ENCODE results near the gene EXOSC5. TPM values are rescaled to one million over a fixed set of nuclear protein-coding genes. Genes with fewer than 3 reads are reported as not detected.
"Not testable (repeated sequence)": the region's sequence is repeated elsewhere in the genome, so short reads cannot be mapped to it uniquely, and the experiment has no call there.

The EXOSC5 gene
- total RNA-seq, 1 donor from 2014 or later = 14.8 TPM

- DNase-seq = no peak
Observed at GRCh38 chr19:41366089-41366488, 31.1 kb downstream of the EXOSC5 start.

DNA sequence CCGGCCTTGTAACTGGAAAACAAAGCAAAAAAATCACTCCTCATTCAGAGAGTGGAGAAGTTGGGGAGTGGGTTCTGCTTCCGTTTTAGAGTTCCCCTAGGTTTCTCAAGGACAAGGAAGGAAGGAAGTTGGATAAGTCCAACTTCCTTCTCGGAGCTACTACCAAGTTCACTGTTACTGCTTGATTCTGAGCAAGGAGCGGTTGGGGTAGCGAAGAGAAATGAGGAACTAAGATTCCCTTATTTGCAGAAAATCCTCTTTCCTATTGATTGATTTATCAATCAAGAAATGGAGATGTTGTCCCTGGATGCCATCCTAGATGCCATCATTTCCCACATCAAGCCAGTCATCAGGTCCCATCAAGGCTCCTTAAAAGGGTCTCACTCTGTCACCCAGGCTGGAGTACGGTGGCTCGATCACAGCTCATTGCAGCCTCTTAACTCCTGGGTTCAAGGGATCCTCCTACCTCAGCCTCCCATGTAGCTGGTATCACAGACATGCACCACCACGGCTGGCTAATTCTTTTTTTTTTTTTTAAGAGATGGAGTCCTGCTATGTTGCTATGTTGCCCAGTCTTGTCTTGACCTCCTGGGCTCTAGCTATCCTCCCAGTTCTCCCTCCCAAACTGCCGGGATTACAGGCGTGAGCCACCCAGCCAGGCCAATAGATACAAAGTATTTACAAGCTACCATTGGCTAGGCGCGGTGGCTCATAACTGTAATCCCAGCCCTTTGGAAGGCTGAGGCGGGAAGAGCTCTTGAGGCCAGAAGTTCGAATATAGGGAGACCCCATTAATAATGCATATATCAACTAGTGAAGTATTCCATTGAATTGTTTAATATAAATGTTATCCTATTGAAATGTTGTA lies 32.4 kb downstream of the EXOSC5 start:
- DNase-seq = no peak

DNA sequence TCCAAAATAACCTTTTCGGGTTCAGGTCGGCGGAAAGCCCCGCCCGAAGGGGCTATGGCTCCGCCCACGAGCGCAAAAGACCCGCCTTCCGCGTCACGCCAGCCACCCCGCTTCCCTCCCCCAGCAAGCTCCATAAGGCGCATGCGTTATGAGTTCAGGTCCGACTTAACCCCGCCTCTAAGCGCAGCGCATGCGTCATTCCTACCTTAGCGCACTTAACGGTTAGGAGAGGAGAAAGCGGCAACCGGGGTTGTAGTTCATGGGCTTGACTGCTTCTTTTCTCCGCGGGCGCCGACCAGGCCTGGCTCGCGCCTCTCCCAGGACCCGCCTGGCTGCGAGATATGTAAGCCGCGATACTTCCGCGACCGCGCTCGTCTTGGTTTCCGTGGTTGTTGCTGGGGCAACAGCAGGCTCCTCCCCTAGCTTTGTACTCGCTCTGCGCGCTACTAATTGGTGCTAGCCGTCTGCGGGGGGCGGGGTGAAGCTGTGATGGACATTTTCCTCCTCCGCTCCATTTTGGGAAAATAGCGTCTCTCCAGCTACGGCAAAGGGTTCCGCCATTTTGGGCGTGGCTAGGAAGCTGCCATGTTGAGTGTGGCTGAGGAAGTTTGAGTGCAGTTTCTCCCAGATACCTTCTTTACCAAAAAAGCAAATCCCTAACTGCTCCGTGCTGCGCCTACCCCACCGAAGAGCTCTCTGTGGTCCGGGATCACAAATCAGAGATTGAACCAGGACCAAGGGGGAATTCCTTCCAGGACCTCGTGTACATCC lies 33.2 kb downstream of the EXOSC5 start, which contains the start of gene B9D2:
TSS of gene B9D2 (minus strand) at position 397 of the 771 bp plus-strand sequence. CDS start 630 bp downstream, outside the sequence.
- DNase-seq = peak; percentile 97

GRCh38 chr19:41363371-41363752 lies 33.8 kb downstream of the EXOSC5 start:
- no peak for DNase-seq

DNA sequence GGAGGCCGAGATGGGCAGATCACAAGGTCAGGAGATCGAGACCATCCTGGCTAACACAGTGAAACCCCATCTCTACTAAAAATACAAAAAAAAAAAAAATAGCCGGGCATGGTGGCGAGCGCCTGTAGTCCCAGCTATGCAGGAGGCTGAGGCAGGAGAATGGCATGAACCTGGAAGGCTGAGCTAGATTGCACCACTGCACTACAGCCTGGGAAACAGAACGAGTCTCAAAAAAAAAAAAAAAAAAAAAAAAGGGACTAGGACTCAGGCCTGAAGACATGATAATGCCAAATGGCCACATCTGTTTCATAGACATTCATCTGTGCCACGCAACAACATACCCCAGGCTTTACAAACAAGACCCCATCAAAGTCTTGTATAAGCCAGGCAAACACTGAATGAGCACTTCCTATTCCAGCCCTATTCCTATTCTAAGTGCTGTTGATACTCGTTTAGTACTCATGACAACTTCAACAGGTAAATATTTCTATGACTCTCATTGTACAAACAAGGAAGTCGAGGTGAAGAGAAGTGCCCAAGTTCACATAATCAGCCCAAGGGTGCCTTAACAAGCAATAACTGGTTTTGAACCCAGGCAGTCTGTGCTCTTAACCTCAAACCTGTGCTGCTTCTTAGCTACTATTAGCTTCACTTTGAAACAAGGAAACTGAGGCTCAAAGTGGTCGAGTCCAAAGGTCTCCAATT lies 34.9 kb downstream of the EXOSC5 start:
- DNase-seq = no peak

GRCh38 chr19:41359741-41360140 lies 37.4 kb downstream of the EXOSC5 start:
- no peak for DNase-seq

DNA sequence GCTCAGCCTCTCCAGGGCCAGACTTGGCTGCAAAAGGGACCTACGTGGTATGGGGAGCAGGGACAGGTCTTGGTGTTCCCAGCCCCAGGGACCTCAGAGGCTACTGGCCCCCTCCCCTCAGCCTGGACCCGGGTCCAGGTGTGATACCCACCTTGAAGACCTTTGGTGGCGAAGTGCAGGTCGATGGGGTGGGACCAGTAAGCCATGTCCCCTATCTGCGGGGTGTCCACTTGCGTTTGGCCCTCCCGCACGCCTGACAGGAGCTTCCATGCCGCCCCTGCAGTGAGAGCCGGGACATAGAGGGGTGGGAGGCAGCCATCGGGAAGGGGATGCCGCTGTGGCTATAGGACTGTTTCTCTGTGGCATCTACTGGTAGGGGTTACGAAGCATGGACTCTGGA lies 39.4 kb downstream of the EXOSC5 start:
- no peak for DNase-seq

- DNase-seq = no peak
Observed at GRCh38 chr19:41356984-41357739, 40.0 kb downstream of the EXOSC5 start.

GRCh38 chr19:41355802-41356201 lies 41.4 kb downstream of the EXOSC5 start:
- no peak for DNase-seq

GRCh38 chr19:41355035-41355434 lies 42.1 kb downstream of the EXOSC5 start:
- DNase-seq = no peak

GRCh38 chr19:41354343-41354953 lies 42.7 kb downstream of the EXOSC5 start:
- no peak for DNase-seq

DNA sequence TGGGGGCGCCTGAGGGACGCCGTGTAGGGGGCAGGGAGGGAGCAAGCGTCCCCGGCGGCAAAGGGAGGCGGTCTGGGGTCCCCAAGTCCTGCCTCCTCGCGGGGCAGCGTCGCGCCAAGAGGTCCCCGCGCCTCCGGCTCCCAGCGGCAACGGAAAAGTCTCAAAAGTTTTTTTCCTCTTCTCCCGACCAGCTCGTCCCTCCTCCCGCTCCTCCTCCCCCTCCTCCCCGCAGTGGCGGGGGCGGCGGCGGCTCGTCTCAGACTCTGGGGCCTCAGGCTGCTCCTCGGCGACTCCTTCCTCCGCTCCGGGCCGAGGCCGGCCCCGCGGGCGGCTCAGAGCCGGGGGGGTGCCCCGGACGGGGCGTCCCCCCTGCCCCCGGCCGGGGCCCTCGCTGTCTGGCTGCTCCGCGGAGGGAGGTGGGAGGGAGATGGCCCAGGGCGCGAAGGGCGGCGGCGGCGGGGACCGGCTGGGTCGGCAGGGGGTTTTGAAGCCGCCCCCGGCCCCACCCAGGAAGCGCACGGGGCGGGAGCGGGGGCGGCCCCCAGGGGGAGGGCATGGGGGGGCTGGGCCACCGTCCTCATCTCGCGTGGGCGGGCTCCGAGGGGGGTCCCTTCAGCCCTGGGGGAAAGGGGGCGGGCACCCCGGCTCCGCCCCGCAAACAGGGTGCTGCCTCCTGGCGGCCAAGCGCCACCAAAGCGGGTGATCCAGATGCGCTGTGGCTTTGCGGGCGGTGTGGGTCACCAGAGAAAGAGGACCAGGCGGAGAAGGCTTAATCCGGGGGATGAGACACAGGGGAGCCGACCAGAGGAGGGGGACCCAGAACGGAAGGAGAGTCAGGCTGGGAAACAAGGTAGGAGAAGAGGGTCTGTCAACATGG lies 43.5 kb downstream of the EXOSC5 start, which contains the start of gene TGFB1:
TSS of gene TGFB1 (minus strand) at position 457 of the 877 bp plus-strand sequence. CDS start 878 bp downstream, outside the sequence.
- DNase-seq = peak; percentile 45

GRCh38 chr19:41352609-41353465 lies 44.3 kb downstream of the EXOSC5 start:
- DNase-seq = no peak

- DNase-seq = no peak
Observed at GRCh38 chr19:41352279-41352608, 44.9 kb downstream of the EXOSC5 start.

GRCh38 chr19:41351339-41352245 lies 45.6 kb downstream of the EXOSC5 start:
- DNase-seq = no peak

- no peak for DNase-seq
Observed at GRCh38 chr19:41350735-41351338, 46.3 kb downstream of the EXOSC5 start.

DNA sequence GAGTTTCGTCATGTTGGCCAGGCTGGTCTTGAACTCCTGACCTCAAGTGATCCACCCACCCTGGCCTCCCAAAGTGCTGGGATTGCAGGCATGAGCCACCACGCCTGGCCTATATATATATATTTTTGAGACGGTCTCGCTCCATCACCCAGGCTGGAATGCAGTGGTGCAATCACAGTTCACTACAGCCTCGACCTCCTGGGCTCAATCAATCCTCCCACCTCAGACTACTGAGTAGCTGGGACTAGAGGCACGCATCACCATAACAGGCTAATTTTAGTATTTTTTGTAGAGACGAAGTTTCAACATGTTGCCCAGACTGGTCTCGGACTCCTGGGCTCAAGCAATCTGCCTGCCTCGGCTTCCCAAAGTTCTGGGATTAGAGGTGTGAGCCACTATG lies 50.2 kb downstream of the EXOSC5 start:
- DNase-seq = not testable (repeated sequence)

DNA sequence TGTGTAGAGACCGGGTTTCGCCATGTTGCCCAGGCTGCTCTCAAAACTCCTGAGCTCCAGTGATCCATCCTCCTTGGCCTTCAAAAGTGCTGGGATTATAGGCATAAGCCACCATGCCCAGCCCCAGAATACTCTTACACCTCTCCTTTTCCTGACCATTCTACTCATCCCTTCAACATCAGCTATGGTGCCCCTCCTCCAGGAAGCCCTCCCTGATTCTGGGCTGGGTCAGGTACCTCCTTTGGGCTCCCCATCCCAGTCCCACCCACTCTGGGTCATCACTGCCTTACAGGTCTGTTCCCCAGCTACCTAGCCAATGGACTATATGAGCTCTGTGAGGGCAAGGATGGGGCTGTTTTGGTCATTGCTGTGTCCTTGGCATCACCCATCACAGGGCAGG lies 53.0 kb downstream of the EXOSC5 start:
- DNase-seq = no peak

Data from occipital lobe (tissue), 2 donors.